C4-2B (cell line): Measurements from ENCODE around the gene MSTN.

ENCODE experiments used
- CTCF ChIP-seq: fragments of 450-650 bp; conservative IDR thresholded peaks from 2 replicates; pipeline ENCODE4 v1.5.1; 2017; ENCODE audit warnings: mild to moderate bottlenecking
- ZFX ChIP-seq: fragments of 450-650 bp; IDR thresholded peaks from 2 replicates; pipeline ENCODE4 v1.6.1; 2017

- no peak for TF ChIP-seq CTCF
- no peak for TF ChIP-seq ZFX
Measured at GRCh38 chr2:190106783-190107182, 44.3 kb upstream of the MSTN start.
